ENCODE measurements around the gene DIP2C. TPM values are rescaled to one million over a fixed set of nuclear protein-coding genes. Genes with fewer than 3 reads are reported as not detected.

Gene DIP2C
- total RNA-seq, 6 experiments from 2014 or later = 23.2 to 28.9 (median 26.3) TPM

DNA sequence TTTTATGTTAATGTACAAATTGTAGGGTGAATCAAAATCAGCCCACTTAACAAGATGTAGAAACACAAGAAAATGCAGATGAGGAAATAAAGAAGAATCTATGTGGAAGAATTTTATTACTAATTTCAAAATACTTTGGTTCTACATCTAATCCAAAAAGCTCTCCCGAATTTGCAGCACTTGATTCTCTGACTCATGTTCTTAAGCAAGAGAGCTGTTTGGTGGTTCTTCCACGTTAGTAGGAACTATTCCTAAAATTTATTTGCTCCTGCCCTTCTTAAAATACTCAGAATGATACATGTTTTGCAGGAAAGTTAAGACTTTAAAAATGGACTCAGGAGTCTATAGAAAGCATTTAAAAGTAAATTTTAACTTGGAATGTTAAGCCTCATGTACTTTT lies 462.5 kb downstream of the DIP2C start:
- TF ChIP-seq, protein P1, sequence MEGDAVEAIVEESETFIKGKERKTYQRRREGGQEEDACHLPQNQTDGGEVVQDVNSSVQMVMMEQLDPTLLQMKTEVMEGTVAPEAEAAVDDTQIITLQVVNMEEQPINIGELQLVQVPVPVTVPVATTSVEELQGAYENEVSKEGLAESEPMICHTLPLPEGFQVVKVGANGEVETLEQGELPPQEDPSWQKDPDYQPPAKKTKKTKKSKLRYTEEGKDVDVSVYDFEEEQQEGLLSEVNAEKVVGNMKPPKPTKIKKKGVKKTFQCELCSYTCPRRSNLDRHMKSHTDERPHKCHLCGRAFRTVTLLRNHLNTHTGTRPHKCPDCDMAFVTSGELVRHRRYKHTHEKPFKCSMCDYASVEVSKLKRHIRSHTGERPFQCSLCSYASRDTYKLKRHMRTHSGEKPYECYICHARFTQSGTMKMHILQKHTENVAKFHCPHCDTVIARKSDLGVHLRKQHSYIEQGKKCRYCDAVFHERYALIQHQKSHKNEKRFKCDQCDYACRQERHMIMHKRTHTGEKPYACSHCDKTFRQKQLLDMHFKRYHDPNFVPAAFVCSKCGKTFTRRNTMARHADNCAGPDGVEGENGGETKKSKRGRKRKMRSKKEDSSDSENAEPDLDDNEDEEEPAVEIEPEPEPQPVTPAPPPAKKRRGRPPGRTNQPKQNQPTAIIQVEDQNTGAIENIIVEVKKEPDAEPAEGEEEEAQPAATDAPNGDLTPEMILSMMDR (IDR thresholded peaks at IDR 0.05) = no peak
- Mint-ChIP-seq H3K4me3 (no peak overlapping the region), H3K9me3 (no peaks in the 10 kb centered on the region), H3K27me3 (ENCODE audit: insufficient read depth) (no peaks in the 10 kb centered on the region), H3K36me3 (ENCODE audit: low read depth) (no peaks in the 10 kb centered on the region), H3K27ac (no peak overlapping the region), H3K4me1 (ENCODE audit: low read depth) (peaks cover 5% of the 10 kb centered on the region; the same call in 1 of the 2 replicates)
- no peak for DNase-seq

DNA sequence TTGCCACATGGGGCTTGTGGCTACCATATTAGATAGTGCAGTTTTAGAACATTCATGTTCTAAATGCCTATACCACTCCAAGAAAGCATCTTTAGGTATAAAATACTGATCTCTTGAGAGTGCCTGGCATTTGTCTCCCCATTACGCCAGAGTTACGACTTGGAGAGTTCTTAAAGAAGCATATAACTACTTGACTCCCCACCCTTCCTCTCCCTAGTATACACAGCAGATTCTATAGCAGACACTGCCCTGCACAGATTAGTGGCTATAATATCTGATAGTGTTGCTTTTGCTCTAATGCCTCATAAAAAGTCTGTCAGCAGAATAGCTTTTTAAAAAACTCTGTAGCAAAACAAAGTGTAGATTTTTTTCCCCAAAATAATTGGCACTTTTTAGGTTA lies 463.4 kb downstream of the DIP2C start:
- Mint-ChIP-seq H3K27ac (no peak overlapping the region), H3K27me3 (ENCODE audit: insufficient read depth) (no peaks in the 10 kb centered on the region), H3K9me3 (no peaks in the 10 kb centered on the region), H3K36me3 (ENCODE audit: low read depth) (no peaks in the 10 kb centered on the region), H3K4me3 (no peak overlapping the region), H3K4me1 (ENCODE audit: low read depth) (peaks cover 5% of the 10 kb centered on the region; the same call in 1 of the 2 replicates)
- DNase-seq = no peak
- TF ChIP-seq, protein P1 (IDR thresholded peaks at IDR 0.05) = no peak

DNA sequence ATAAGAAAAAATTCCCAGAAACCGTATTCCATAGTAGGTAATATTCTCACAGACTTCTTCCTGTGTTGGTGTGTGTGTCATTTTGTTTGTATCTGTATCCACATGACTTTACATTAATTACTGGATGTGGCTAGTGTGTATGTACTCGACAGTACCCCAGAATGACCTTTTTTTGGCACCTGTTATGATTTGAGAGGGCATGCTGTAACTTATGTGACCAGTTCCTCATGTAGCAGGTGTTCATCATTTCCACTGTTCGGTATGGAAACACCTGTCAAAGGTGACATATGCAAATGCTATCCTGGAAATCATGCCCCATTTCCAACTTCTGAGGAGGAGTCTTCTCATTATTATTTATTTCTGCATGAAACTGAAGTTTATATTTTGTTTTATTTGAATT lies 464.9 kb downstream of the DIP2C start:
- Mint-ChIP-seq H3K9me3 (no peaks in the 10 kb centered on the region), H3K27ac (no peak overlapping the region)

More for the DNA sequence above, 464.9 kb downstream of the DIP2C start:
- no peak overlapping the region for H3K4me3 Mint-ChIP-seq
- H3K36me3 Mint-ChIP-seq (ENCODE audit: low read depth) = no peaks in the 10 kb centered on the region
- no peak for DNase-seq
- H3K27me3 Mint-ChIP-seq (ENCODE audit: insufficient read depth) = no peaks in the 10 kb centered on the region
- TF ChIP-seq, protein P1 (IDR thresholded peaks at IDR 0.05) = no peak
- H3K4me1 Mint-ChIP-seq (ENCODE audit: low read depth) = peaks cover 8% of the 10 kb centered on the region; the same call in 1 of the 2 replicates

Small RNA genes lying within 50 kb of the gene (microRNA-seq; reads per million reads assigned to microRNA genes)
- gene MIR5699 = 20.1 reads per million, percentile 26 among the genes with 10 or more reads in this experiment

Other genes starting within 250 kb of the DIP2C start
- 10 to 100 TPM; 81.5 to 88.1 (median 83.5) TPM for gene LARP4B, start 242.0 kb upstream of the DIP2C start, total RNA-seq (2021; fragmentation: NEBNext Ultra II Directional; extraction: Animal tissue kit (Norgen Biotek cat#: 25700))

All from HFFc6 (cell line).